ENCODE measurements around the gene CEACAM4.

DNA sequence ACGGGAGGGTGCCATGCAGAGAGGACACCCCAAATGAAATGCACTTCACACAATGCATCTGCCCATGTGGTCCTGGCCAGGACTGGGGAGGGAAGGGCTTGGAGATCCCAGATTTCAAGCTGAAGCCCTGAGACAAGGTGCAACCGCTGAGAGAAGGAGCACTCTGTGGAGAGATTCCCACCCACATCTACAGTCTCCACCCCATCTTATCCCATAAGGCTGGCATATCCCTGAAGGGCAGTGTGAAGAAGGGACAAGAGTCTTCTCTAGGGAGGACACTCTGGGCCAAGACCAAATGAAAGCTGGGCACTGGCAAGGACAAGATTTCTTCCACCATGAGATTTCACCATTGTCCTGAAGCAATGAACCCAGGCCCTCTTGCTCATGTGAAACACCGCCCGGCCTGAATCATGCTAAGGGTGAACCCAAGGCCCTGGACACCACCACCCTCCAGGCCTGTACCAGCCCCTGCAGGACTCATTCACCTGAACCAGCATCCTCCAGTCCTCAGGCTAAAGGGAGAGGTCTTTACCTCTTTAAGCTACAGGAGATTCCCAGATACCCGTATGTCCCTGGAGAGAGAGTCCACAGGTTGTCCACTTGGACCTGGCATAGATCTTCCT, 20.5 kb downstream of the CEACAM4 start:
- TF ChIP-seq, protein P1, sequence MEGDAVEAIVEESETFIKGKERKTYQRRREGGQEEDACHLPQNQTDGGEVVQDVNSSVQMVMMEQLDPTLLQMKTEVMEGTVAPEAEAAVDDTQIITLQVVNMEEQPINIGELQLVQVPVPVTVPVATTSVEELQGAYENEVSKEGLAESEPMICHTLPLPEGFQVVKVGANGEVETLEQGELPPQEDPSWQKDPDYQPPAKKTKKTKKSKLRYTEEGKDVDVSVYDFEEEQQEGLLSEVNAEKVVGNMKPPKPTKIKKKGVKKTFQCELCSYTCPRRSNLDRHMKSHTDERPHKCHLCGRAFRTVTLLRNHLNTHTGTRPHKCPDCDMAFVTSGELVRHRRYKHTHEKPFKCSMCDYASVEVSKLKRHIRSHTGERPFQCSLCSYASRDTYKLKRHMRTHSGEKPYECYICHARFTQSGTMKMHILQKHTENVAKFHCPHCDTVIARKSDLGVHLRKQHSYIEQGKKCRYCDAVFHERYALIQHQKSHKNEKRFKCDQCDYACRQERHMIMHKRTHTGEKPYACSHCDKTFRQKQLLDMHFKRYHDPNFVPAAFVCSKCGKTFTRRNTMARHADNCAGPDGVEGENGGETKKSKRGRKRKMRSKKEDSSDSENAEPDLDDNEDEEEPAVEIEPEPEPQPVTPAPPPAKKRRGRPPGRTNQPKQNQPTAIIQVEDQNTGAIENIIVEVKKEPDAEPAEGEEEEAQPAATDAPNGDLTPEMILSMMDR (IDR thresholded peaks at IDR 0.05), result no peak
- TF ChIP-seq POLR2A (IDR thresholded peaks at IDR 0.05), result no peak
